Mucosa of rectum (tissue), 2 donors: ENCODE measurements around the gene KARS1.
A peak's percentile ranks its signal among the peaks of the same experiment; 100 is the strongest.

ENCODE experiments used
- H3K27ac ChIP-seq, 2 donors: one replicate each; pipeline ENCODE4 v1.7.0; 2013; ENCODE audit warnings: inconsistent platforms in 2 of 2, low read depth in 2 of 2, low read length in 2 of 2
- H3K27me3 ChIP-seq, 2 donors: one replicate each; pipeline ENCODE4 v1.7.0; 2013; ENCODE audit warnings: low read length in 2 of 2; ENCODE audit not compliant: control insufficient read depth in 2 of 2, insufficient read depth in 2 of 2
- H3K36me3 ChIP-seq, 2 donors: one replicate each; pipeline ENCODE4 v1.7.0; 2013; ENCODE audit warnings: low read length in 2 of 2; ENCODE audit not compliant: control insufficient read depth in 2 of 2, insufficient read depth in 2 of 2
- H3K4me1 ChIP-seq, 2 donors: one replicate each; pipeline ENCODE4 v1.7.0; 2013; ENCODE audit warnings: low read length in 2 of 2, mild to moderate bottlenecking in 1 of 2; ENCODE audit not compliant: control insufficient read depth in 2 of 2, insufficient read depth in 2 of 2
- H3K4me3 ChIP-seq, 2 donors: one replicate each; pipeline ENCODE4 v1.7.0; 2013; ENCODE audit warnings: low read length in 2 of 2
- H3K9ac ChIP-seq, 2 donors: one replicate each; pipeline ENCODE4 v1.7.0; 2013; ENCODE audit warnings: low read length in 2 of 2, low read depth in 1 of 2, mild to moderate bottlenecking in 1 of 2
- H3K9me3 ChIP-seq, 2 donors: one replicate each; pipeline ENCODE4 v1.7.0; 2013; ENCODE audit warnings: low read length in 2 of 2; ENCODE audit not compliant: control insufficient read depth in 2 of 2
- donor health status: healthy.
- donor health status: Normal muscosa, but diverticular disease.

KARS1 gene

DNA sequence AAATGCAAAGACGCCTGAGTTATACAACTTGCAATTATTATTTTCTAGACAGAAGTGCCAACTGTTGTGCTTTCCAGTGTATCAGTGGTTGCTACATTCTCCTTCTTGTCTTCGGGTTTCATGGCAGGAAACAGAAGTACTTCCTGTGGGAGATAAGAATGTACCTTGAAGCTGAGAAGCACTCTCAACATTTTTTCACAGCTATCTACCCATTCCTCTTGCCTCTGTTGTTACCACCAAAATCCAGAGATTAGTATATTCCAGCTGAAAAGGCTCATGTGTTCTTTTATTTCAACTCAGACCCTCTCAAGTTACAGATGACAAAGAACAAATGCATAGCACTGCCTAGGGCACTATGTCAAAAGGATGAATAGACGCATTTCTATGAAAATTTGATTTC, 19.6 kb downstream of the KARS1 start:
- Histone ChIP-seq H3K36me3 (peaks cover 56 to 62% of the 10 kb centered on the region in 2 donors), H3K9ac (no peak overlapping the region), H3K4me3 (no peak overlapping the region), H3K4me1 (no peaks in the 10 kb centered on the region), H3K9me3 (no peaks in the 10 kb centered on the region), H3K27me3 (no peaks in the 10 kb centered on the region), H3K27ac (no peak overlapping the region)

- H3K9ac ChIP-seq = no peak overlapping the region
- H3K27ac ChIP-seq = no peak overlapping the region
- H3K4me3 ChIP-seq = no peak overlapping the region
- H3K27me3 ChIP-seq = no peaks in the 10 kb centered on the region
- peaks cover 48 to 54% of the 10 kb centered on the region in 2 donors for H3K36me3 ChIP-seq
- H3K4me1 ChIP-seq = peaks cover 6 to 7% of the 10 kb centered on the region in 2 donors
- H3K9me3 ChIP-seq = no peaks in the 10 kb centered on the region
These were observed 20.7 kb downstream of the KARS1 start for GRCh38 chr16:75626806-75627205.

DNA sequence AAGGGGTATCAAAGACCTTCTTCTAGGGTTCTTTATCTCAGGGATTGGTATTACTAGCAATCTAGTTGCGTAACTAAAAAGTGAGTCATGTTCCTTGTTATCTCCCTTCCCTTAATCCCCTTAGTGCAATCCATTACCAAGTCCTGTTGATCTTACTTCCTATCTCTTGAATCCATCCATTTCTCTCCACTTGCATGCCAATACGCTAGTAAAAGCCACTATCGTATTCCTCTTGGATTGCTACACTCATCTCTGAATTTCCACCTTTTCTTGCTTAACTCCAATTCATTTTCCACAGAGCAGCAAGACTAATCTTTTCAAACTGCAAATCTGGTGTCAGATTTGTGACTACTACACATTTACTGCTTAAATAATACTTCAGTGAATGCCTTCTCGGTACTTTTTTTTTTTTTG, 22.5 kb downstream of the KARS1 start:
- H3K27ac ChIP-seq = no peak overlapping the region
- peaks cover 6 to 15% of the 10 kb centered on the region in 2 donors for H3K4me1 ChIP-seq
- H3K27me3 ChIP-seq = no peaks in the 10 kb centered on the region
- H3K4me3 ChIP-seq = no peak overlapping the region
- H3K36me3 ChIP-seq = peaks cover 39 to 46% of the 10 kb centered on the region in 2 donors
- no peak overlapping the region for H3K9ac ChIP-seq
- H3K9me3 ChIP-seq = no peaks in the 10 kb centered on the region

DNA sequence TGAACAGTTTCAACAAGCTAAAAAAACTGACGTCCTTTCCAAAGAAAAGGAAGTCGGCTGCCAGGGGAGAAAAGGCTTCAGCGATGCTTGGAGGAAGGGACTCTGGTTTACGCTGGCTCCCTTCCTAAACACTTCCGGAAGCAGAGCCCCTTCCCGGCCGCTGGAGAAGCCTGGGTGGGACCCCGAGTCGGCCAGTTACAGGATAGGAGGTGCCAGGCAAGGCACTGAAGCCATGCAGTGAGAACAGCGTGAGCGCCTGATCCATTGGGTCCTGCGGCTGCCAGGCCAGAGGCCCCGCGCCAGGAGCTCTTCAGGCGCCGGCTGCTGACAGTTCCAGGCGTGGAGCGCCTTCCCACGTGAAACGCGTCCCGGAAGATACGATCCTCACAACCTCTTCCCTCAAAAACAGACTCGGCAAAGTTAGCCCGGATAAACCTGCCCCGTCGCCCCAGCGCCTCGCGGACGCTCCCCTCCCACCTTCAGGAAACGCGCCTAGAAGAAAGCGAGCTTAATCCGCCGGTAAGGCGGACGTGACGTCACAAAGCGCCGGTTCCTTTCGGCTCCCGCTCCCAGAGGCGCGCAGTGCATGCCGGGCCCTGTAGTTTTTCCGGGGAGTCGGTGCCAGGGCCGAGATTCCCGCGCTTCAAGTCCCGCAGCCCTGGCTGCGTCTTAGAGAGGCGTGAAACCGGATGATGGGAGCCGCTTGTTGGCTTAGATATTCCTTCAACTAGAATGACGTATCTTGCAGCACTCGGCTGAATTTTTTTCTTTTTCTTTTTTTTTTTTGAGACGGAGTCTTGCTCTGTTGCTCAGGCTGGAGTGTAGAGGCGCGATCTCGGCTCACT, 24.5 kb downstream of the KARS1 start, which contains the start of gene ADAT1:
ADAT1 (minus strand) TSS at position 521 of the 845 bp plus-strand sequence. CDS start 2,482 bp downstream, outside the sequence.
- Histone ChIP-seq H3K4me1 (peaks cover 6 to 15% of the 10 kb centered on the region in 2 donors), H3K36me3 (peaks cover 29 to 34% of the 10 kb centered on the region in 2 donors), H3K27me3 (no peaks in the 10 kb centered on the region), H3K4me3 (peak within 1 kb of the TSS; percentile 85 to 94), H3K9ac (peak within 1 kb of the TSS; percentile 89 to 96), H3K27ac (peak within 1 kb of the TSS; percentile 92 to 93), H3K9me3 (no peaks in the 10 kb centered on the region)

GRCh38 chr16:75621170-75621477, 26.3 kb downstream of the KARS1 start:
- H3K4me3 ChIP-seq = no peak overlapping the region
- H3K9ac ChIP-seq = no peak overlapping the region
- no peak overlapping the region for H3K27ac ChIP-seq
- peaks cover 23 to 30% of the 10 kb centered on the region in 2 donors for H3K36me3 ChIP-seq
- H3K9me3 ChIP-seq = no peaks in the 10 kb centered on the region
- peaks cover 6 to 15% of the 10 kb centered on the region in 2 donors for H3K4me1 ChIP-seq
- H3K27me3 ChIP-seq = no peaks in the 10 kb centered on the region

- Histone ChIP-seq H3K27me3 (no peaks in the 10 kb centered on the region), H3K9ac (no peak overlapping the region), H3K36me3 (peaks cover 22 to 26% of the 10 kb centered on the region in 2 donors), H3K4me1 (peaks cover 6 to 15% of the 10 kb centered on the region in 2 donors), H3K4me3 (no peak overlapping the region), H3K27ac (peak overlapping the region in 1 of 2 donors; percentile 4), H3K9me3 (no peaks in the 10 kb centered on the region)
These were observed 26.9 kb downstream of the KARS1 start for GRCh38 chr16:75620326-75621169.

DNA sequence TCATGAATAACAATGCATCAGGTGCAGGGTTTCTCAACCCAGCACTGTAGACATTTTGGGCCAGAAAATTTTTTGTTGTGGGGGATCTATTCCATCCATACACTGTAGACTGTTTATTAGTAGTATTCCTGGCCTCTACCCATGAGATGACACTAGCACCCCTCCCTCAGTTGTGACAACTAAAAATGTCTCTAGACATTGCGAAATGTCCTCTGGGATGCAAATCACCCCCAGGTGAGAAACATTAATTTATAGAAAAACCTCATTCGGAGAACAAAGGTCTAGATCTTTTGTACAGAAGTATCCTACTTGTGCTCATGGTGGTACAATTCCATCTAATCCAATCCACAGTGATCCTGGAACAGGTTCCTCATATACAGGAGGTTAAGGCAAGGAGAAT, 28.7 kb downstream of the KARS1 start:
- Histone ChIP-seq H3K4me1 (peaks cover 6 to 15% of the 10 kb centered on the region in 2 donors), H3K27ac (no peak overlapping the region), H3K36me3 (peaks cover 25 to 32% of the 10 kb centered on the region in 2 donors), H3K9me3 (no peaks in the 10 kb centered on the region), H3K4me3 (no peak overlapping the region), H3K27me3 (no peaks in the 10 kb centered on the region), H3K9ac (no peak overlapping the region)

GRCh38 chr16:75617121-75617520, 30.3 kb downstream of the KARS1 start:
- no peaks in the 10 kb centered on the region for H3K9me3 ChIP-seq
- H3K4me3 ChIP-seq = no peak overlapping the region
- H3K9ac ChIP-seq = no peak overlapping the region
- H3K27me3 ChIP-seq = no peaks in the 10 kb centered on the region
- peaks cover 32 to 44% of the 10 kb centered on the region in 2 donors for H3K36me3 ChIP-seq
- no peak overlapping the region for H3K27ac ChIP-seq
- H3K4me1 ChIP-seq = peaks cover 2 to 9% of the 10 kb centered on the region in 2 donors

GRCh38 chr16:75616521-75617010, 30.9 kb downstream of the KARS1 start:
- Histone ChIP-seq H3K4me3 (no peak overlapping the region), H3K4me1 (peaks cover 0 to 6% of the 10 kb centered on the region in 2 donors), H3K9me3 (no peaks in the 10 kb centered on the region), H3K27me3 (no peaks in the 10 kb centered on the region), H3K9ac (no peak overlapping the region), H3K27ac (no peak overlapping the region), H3K36me3 (peaks cover 34 to 48% of the 10 kb centered on the region in 2 donors)

DNA sequence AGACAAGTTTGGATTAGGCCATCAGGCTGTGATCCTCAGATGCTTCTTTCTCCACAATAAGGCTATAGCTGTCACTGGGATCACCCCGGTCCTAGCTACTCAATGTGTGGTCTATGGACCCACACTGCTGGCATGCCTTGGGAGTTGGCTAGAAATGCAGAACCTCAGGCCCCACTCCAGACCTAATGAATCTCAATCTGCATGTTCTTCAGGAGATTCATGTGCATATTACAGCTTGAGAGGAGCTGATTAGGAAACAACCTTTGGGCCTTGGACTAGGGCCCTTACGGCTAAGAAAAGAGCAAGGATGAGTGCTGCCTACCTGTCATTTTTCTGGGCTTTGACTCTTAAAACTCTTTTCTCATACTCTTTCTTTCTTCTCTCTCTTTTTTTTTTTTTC, 31.8 kb downstream of the KARS1 start:
- Histone ChIP-seq H3K27me3 (no peaks in the 10 kb centered on the region), H3K4me1 (peaks cover 0 to 6% of the 10 kb centered on the region in 2 donors), H3K9ac (no peak overlapping the region), H3K36me3 (peaks cover 34 to 51% of the 10 kb centered on the region in 2 donors), H3K4me3 (no peak overlapping the region), H3K27ac (no peak overlapping the region), H3K9me3 (no peaks in the 10 kb centered on the region)
